NCI-H69 (cell line): ENCODE data around the gene OR10A2.
"Not testable (repeated sequence)": the region's sequence is repeated elsewhere in the genome, so short reads cannot be mapped to it uniquely, and the experiment has no call there.

ENCODE experiments used
- DNase-seq: peaks from one replicate; lab custom pipeline; 2025; lab: John Stamatoyannopoulos, UW

Gene OR10A2

DNA sequence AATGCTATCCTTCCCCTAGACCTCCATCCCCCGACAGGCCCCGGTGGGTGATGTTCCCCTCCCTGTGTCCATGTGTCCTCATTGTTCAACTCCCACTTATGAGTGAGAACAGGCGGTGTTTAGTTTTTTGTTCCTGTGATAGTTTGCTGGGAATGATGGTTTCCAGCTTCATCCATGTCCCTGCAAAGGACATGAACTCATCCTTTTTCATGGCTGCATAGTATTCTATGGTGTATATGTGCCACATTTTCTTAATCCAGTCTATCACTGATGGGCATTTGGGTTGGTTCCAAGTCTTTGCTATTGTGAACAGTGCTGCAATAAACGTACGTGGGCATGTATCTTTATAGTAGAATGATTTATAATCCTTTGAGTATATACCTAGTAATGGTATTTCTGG lies 24.9 kb downstream of the OR10A2 start:
- DNase-seq = not testable (repeated sequence)

DNA sequence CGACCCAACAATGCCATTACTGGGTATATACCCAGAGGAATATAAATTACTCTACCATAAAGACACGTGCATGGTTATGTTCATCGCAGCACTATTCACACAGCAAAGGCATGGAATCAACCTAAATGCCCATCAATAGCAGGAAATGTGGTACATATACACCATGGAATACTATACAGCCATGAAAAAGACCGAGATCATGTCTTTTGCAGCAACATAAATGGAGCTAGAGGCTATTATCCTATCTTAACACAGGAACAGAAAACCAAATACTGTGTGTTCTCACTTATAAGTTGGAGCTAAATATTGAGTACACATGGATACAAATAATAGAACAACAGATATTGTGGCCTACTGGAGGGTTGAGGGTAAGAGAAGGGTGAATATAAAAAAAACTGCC lies 26.0 kb downstream of the OR10A2 start:
- no peak for DNase-seq

DNA sequence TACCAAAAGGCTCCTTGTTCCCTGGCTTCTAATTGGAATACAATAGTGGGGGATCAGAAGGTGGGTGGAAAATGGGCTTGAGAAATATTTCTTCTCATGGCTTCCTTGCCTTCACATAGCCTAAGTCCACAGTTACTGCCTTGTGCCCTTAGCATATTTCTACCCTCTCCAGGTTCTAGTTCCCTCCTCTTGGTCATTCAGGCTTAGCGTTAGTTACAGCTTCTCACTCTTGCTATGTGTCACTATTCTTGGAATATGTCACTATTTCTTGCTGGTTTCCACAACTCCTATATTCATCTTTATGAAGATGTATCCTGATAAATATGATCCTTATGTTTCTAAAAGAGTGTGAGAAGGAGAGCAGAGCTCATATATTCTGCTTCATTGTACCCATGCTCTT lies 27.0 kb downstream of the OR10A2 start:
- DNase-seq = no peak

DNA sequence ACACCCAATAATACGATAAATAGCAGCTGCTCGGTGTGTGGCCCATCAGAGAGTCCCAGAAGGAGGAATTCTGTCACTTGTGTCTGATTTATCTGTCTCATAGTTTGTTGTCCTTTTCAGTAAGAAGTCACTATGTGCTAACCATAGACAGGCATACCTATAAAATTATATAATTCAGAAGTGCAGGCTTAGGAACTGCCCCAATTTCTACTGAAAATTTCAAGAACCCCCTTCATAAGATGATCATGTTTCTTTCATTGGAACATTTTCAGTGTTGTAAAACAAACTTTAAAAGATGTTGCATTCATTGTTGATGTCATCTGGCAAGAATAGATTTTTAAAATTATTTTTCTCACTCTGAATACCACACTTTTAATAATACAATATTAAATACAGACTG lies 29.5 kb downstream of the OR10A2 start, which contains the start of gene OR2D2:
TSS of gene OR2D2 (minus strand) at position 101 of the 400 bp plus-strand sequence. CDS start at position 101, 0 bp downstream.
- no peak for DNase-seq

DNA sequence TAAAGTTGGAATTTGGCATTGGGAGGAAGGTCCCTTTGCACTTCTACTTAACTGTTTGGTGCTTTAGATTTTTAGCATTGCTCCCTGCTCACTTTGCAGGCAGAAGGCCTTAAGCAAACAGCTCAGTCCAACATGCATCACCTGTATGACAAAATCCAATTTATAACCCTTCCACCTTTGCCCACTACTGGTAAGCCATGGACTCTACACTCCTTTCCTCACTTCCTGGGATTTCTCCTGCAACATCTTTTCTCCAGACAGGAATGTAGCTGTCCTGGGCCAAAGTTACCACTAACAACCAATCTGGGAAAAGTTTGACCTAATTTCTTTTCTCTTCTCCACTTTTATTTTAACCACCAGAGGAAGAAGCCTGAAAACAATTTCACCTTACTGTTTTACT lies 31.2 kb downstream of the OR10A2 start:
- no peak for DNase-seq

DNA sequence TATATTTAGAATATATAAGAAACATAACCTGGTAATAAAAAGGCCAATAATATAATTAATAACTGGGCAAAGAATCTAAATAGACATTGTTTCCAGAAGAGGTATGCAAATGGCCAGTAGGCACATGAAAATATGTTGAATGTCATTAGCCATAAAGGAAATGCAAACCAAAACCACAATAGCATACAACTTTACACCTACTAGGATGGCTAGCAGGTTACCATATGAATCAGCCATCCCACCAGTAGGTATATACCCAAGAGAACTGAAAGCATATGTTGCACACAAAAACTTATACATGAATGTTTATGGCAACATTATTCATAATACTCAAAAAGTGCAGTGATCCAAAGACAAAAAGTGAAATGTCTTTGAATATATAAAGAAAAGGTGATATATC lies 32.2 kb downstream of the OR10A2 start:
- no peak for DNase-seq

DNA sequence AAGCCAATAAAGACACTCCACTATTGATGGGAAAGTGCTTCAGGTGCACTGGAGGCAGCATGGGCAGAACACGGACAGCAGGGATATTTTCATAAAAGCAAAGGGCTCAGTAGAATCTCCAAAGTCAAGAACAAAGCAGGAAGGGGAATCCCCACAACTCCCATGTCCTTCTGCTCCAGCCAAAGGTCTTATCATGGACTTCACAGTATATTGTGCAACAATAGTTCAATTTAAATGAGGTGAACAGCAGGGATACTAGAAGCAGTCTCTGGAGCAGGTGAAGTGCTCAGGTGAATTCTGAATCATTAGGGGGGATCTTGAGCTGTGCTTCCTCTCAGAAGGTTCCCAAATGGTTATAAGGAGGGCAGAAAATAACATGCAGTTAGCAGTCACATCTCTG lies 36.1 kb downstream of the OR10A2 start:
- no peak for DNase-seq

DNA sequence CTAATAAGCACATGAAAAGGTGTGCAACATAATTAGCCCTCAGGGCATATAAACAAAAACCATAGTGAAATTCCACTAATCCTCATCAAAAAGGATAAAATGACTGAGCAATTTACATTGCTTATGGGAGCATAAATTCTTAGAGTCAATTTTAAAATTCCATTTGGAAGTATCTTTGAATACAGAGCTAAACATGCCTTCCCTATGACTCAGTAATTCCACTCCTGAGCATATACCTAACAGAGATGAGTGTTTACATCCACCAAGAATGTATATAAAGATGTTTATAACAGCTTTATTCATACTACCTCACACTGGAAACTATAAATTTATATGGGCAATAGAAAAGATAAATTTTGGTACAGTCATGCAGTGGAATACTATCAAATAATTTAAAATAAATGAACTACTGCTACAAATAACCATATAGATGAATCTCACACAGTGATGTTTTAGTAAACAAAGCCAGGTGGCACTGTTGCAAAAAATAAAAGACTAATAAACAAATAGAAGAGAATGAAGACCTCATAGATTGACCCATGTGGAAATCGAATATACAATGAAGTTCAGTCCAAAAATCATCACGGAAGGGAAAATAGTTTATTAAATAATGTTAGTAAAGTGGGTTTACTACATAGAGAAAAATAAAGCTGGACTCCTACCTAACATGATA lies 37.6 kb downstream of the OR10A2 start:
- DNase-seq = no peak

DNA sequence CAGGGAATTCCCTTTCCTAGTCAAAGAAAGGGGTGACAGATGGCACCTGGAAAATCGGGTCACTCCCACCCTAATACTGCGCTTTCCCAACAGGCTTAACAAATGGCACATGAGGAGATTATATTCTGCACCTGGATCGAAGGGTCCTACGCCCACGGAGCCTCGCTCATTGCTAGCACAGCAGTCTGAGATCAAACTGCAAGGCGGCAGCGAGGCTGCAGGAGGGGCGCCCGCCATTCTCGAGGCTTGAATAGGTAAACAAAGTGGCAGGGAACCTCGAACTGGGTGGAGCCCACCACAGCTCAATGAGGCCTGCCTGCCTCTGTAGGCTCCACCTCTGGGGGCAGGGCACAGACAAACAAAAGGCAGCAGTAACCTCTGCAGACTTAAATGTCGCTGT lies 41.9 kb downstream of the OR10A2 start:
- DNase-seq = not testable (repeated sequence)

DNA sequence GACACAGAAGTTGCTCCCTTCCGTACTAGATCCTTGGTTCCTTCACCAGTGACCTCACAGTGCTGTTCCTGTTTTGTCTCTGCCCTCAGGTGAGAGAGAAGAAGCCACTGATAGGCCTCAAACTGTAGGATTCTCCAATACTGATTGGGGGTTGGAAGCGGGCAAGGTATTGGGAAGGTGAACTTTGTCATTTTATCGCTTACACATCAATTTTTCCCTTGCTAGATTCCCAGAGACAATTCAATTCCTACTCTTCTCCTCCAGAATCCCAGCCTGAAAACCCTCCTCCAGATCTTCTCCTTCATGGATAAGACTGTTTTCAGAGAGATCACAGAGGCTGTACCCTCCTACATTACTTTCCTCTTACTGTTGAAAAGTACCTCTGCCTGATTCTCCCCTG lies 48.5 kb downstream of the OR10A2 start:
- DNase-seq = no peak

DNA sequence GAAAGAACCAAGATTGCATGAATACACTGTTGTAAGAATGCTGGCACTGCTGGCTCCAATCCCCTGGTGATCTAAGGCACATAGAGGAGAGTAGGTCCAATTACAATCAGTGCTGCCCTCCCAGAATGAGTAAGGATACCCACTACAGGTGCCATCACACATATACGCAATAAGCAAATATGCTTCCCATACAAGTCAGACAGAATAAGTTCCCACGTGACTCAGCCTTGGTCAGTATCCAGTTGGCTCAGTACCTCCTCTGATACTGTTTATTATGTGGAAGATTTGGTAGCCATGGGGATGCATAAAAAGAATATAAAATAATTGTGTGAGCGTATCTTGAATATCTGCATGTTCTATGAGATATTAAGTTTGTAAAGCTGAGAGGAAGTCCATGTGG lies 49.1 kb downstream of the OR10A2 start:
- no peak for DNase-seq

DNA sequence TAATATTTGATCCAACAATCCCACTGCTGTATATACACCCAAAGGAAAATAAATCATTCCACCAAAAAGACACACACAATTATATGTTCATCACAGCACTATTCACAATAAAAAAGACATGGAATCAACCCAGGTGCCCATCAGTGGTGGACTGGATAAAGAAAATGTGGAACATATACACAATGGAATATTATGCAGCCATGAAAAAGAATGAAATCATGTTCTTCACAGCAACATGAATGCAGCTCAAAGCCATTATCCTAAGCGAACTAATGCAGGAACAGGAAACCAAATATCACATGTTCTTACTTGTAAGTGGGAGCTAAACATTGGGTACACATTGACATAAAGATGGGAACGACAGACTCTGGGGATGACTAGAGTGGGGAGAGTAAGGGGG lies 56.8 kb downstream of the OR10A2 start:
- DNase-seq = no peak

DNA sequence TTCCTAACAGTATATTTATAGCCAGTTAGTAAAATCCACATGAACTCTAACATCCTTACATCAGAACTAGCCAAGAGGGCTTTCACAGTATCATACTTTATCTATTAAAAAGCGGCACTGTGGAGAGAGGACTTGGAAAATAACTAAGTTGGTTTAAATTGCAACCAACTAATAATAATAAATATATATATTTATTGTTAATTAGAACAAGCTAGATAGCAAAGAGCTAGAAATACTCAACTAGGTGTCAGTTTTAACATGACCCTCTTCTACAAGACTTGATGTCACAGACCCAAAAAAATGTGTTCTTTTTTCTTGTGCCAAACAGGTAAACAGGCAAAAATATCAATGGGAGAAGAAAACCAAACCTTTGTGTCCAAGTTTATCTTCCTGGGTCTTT lies 57.8 kb downstream of the OR10A2 start, which contains the start of gene OR2D3:
TSS of gene OR2D3 (plus strand) at position 301 of the 400 bp plus-strand sequence. CDS start at position 301, 0 bp downstream.
- DNase-seq = no peak
